Stimulated activated CD8-positive, alpha-beta memory T cell treated with anti-CD3 and anti-CD28 coated beads, Interleukin-2, amount 100 ng/mL, for 1 hour (primary cell): ENCODE measurements around the gene AOC2.
"Not testable (repeated sequence)": the region's sequence is repeated elsewhere in the genome, so short reads cannot be mapped to it uniquely, and the experiment has no call there.

ENCODE experiments used
- DNase-seq, 2 donors: peaks; one replicate each; pipeline ENCODE4 v3.0.0-alpha.2; 2020; ENCODE audit warnings: low read depth in 2 of 2

The AOC2 gene

DNA sequence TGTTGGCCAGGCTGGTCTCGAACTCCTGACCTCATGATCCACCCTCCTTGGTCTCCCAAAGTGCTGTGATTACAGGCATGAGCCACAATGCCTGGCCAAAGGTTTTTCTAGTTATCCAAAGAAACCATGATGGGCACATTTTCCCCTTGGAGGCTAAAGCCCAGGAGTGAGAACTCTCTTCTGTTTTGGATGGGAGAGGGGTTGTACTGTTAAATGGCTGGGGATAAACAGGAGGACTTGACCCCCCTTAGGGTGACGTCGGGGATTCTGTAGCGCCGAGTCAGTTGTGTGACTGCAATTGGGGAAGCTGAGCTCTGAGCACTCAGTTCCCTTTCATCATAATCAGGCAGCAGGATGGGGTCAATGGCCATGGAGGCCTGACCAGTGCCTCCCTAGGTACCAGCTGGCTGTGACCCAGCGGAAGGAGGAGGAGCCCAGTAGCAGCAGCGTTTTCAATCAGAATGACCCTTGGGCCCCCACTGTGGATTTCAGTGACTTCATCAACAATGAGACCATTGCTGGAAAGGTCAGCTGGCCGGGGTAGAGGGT is 10.7 kb downstream of the AOC2 start:
- no peak for DNase-seq

DNA sequence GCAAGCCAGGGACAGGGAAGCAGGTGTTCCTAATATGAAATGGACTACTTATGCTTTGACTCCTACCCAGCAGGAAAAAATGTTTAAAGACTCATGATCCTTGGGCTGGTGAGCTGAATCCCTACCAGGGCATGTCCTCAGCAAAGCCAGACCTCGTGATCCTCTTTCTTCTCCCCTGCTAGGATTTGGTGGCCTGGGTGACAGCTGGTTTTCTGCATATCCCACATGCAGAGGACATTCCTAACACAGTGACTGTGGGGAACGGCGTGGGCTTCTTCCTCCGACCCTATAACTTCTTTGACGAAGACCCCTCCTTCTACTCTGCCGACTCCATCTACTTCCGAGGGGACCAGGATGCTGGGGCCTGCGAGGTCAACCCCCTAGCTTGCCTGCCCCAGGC is 11.7 kb downstream of the AOC2 start:
- DNase-seq, result not testable (repeated sequence)

DNA sequence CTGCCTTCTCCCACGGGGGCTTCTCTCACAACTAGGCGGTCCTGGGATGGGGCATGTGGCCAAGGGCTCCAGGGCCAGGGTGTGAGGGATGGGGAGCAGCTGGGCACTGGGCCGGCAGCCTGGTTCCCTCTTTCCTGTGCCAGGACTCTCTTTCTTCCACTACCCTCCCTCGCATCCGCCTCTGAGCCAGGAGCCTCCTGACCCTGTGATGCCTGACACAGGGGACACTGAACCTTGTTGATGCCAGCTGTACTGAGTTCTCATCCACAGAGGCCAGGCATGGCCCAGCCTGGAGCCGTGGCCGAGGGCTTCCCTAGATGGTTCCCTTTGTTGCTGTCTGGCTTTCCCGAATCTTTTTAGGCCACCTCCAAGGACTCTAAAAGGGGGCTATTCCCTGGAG is 12.1 kb downstream of the AOC2 start:
- DNase-seq, result not testable (repeated sequence)

DNA sequence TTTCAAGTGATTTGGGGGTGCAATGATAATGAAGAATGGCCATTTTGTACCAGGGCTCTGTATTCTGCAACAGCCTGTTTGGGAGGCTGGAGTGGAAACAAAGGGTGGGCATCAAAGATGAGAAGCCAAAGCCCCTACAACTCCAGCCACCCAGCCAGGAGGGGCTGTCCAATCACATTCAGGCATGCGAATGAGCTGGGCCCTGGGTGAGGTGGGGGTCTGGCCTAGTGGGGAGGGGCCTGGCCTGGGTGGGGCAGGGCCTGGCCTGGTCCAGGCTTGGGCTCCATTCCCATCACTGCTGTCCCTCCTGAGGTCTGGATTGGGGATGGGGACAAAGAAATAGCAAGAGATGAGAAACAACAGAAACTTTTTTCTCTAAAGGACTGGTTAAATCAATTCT is 13.0 kb downstream of the AOC2 start:
- DNase-seq, result no peak

DNA sequence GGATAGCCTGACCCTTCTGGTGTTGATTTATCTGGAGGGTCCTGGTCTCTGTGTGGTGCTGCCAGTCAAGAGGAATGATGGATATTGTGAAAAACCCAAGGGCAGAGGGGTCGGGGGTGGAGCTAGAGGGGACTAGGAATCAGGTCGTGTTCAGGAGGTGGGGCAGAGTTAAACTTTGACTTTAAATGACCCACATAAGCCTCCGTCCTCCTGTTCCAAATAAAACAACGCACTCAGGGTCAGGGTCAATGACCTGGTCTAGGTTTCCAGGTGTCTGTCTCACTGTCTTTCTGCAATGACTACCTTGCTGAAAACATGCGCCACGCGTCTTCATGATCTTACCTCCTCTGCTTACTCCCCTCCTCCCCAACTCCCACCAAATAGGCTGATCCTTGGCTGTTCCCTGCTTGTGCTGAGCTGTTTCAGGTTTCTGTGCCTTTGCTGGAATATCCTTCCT is 21.3 kb downstream of the AOC2 start:
- no peak for DNase-seq

DNA sequence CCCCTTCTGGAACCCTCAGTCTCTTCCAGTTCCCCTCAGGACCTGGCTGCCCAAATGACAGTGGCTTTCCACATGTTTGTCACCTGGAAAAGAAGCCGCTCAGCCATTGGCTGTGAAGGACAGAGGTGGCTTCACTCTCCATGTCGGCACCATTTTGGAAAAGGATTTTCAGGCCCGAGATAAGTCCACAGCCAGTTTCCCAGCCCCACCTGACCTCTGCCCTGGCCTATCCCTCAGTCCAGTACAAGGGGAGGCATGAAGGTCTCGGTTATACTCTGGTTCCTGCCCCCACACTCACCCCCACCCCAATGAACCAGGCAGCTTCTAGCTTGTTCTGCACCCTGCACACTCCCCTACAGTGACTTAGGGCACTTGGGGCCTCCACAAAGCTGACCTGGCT is 21.8 kb downstream of the AOC2 start:
- DNase-seq, result no peak

DNA sequence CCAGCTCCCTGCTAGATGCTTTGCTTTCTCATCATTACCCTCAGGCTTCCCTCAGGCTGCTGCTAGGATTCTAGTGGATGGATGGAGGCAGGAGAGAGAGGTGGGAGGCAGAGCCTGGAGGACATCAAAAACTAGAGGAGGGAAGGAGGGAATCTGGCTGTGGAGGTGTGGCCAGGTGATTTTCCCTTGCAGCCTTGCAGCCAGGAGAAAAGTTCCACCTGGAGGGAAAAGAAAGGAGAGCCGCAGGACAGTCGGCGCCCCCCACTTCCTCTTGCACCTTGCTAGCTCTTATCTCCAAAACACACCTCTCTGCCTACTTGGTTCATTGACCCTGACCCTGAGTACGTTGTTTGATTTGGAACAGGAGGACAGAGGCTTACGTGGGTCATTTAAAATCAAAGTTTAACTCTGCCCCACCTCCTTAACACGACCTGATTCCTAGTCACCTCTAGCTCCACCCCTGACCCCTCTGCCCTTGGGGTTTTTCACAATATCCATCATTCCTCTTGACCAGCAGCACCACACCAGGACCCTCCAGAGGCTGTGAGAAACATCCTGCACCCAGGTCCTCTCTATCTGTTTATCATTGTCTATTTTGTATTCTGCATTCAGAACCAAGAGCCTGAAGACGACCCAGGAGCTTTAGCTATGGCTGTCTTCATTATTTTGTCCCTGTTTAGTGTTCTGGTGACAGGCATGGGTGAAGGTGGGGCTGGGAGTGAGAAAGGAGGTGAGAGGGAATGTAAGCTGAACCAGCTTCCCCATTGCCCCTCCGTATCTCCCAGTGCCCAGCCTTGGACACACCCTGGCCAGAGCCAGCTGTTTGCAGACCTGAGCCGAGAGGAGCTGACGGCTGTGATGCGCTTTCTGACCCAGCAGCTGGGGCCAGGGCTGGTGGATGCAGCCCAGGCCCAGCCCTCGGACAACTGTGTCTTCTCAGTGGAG is 22.5 kb downstream of the AOC2 start:
- DNase-seq, result no peak

DNA sequence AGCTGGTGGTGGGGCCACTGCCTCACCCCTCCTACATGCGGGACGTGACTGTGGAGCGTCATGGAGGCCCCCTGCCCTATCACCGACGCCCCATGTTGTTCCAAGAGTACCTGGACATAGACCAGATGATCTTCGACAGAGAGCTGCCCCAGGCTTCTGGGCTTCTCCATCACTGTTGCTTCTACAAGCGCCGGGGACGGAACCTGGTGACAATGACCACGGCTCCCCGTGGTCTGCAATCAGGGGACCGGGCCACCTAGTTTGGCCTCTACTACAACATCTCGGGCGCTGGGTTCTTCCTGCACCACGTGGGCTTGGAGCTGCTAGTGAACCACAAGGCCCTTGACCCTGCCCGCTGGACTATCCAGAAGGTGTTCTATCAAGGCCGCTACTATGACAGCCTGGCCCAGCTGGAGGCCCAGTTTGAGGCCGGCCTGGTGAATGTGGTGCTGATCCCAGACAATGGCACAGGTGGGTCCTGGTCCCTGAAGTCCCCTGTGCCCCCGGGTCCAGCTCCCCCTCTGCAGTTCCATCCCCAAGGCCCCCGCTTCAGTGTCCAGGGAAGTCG is 23.4 kb downstream of the AOC2 start:
- DNase-seq, result not testable (repeated sequence)

DNA sequence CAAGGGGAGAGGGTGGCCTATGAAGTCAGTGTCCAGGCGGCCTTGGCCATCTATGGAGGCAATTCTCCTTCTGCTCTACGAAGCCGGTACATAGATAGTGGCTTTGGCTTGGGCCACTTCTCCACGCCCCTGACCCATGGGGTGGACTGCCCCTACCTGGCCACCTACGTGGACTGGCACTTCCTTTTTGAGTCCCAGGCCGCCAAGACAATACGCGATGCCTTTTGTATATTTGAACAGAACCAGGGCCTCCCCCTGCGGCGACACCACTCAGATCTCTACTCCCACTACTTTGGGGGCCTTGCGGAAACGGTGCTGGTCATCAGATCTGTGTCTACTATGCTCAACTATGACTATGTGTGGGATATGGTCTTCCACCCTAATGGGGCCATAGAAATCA is 24.0 kb downstream of the AOC2 start:
- no peak for DNase-seq

DNA sequence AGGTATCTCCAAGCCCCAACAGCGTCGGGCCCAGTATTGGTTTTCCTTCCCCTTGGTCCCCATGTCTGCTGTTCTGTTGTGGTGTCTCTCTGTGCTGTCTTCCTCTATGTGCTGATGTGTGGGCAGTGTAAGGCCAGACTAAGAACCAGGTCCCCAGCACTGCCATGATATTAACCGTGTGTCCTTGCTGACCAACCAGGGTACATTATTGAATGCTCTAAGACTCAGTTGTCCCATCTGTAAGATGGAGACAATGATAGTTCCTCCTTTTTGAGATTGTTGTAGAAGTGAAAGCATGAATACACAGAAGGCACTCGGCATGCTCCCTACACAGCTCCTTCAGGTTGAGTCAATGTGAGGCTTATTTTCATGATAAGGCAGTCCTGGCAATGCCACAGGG is 27.3 kb downstream of the AOC2 start:
- DNase-seq, result no peak

DNA sequence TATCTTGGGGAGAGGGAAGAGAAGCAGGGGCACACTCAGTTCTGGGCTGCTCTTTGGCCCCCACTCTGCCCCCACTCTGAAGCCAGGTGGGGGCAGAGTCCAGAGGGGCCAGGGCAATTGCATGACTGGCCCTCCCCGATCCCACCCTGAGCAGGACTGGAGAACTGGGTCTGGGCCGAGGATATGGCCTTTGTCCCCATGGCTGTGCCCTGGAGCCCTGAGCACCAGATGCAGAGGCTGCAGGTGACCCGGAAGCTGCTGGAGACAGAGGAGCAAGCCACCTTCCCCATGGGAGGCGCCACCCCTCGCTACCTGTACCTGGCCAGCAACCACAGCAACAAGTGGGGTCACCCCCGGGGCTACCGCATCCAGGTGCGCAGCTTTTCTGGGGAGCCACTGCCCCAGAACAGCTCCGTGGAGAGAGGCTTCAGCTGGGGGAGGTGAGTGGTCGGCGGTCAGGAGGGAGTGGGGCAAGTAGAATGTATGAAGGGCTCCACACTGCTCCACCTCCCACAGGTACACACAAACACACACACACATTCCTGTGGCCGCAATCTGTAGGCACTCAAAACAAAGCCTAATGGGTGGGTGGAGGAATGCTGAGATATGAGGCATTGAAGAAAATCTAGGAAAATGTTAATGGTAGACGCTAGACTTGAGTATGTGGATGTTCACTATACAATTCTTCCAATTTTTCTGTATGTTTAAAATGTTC is 28.0 kb downstream of the AOC2 start:
- no peak for DNase-seq

DNA sequence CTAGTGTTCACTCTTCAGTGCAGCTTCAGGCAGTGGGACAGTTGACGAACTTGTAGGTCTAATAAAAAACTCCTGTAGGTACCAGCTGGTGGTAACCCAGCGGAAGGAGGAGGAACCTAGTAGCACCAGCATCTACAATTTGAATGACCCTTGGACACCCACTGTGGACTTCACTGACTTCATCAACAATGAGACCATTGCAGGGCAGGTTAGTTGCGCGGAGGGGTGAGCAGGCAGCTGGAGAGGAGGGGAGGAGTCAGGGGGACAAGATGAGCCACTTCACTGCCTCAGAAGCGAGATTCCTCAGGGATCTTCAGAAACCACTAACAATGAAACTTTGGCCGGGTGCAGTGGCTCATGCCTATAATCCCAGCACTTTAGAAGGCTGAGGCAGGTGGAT is 28.9 kb downstream of the AOC2 start:
- DNase-seq, result no peak

DNA sequence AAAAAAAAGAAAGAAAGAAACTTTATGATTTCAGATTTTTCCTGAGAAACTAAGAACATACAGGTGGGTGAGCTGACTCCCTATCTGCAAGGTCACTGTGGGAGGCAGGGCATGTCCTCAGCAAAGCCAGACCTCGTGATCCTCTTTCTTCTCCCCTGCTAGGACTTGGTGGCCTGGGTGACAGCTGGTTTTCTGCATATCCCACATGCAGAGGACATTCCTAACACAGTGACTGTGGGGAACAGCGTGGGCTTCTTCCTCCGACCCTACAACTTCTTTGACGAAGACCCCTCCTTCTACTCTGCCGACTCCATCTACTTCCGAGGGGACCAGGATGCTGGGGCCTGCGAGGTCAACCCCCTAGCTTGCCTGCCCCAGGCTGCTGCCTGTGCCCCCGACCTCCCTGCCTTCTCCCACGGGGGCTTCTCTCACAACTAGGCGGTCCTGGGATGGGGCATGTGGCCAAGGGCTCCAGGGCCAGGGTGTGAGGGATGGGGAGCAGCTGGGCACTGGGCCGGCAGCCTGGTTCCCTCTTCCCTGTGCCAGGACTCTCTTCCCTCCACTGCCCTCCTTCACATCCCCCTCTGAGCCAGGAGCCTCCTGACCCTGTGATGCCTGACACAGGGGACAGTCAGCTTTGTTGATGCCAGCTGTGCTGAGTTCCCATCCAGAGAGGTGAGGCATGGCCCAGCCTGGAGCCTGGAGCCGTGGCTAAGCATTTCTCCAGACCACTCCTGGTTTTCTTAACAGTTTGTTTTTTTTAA is 29.7 kb downstream of the AOC2 start:
- not testable (repeated sequence) for DNase-seq

DNA sequence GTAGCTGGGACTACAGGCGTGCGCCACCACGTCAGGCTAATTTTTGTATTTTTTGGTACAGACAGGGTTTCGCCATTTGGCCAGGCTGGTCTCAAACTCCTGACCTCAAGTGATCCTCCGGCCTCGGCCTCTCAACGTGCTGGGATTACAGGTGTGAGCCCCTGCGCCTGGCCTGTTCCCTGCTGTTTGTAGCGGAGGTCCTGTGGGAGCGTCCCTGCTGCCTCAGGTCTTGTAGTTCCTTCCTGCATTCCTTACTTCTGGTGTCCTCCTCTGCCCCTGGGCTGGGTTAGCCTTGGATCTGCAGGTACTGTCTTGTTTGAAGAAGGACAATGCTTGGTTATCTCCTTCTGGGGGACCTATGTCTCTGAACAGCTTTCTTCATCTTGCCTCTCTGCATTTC is 32.7 kb downstream of the AOC2 start:
- DNase-seq, result no peak

DNA sequence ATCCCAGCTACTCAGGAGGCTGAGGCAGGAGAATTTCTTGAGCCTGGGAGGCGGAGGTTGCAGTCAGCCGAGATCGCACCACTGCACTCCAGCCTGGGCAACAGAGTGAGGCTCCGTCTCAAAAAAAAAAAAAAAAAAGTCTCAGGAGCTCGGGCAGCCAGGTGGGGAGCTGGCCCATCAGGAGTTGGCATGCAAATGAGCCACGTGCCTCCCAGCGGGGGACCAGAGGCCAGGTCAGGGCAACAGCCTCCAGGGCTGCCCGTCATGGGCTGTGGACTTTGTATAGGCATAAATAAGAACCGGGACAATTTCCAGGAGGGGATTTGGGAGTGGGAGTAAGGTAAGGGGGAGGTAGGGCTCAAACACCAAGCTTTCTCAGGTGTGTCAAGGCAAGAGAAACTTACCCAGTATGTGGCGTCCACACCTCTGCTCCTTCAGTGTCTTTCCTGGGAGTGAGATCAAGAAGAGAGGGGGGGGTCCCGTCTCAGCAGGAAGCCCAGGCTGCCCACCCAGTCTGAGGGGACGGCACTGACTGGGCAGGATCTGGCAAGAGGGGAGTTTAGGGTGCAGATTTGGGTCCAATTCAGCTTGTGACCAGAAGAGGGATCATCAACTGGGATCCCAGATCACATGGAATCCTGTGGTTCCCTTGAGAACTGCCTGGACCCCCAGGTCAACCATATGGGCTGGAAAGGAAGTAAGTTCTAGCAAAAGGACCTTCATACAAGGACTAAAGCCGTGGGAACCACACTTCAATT is 33.9 kb downstream of the AOC2 start:
- no peak for DNase-seq

DNA sequence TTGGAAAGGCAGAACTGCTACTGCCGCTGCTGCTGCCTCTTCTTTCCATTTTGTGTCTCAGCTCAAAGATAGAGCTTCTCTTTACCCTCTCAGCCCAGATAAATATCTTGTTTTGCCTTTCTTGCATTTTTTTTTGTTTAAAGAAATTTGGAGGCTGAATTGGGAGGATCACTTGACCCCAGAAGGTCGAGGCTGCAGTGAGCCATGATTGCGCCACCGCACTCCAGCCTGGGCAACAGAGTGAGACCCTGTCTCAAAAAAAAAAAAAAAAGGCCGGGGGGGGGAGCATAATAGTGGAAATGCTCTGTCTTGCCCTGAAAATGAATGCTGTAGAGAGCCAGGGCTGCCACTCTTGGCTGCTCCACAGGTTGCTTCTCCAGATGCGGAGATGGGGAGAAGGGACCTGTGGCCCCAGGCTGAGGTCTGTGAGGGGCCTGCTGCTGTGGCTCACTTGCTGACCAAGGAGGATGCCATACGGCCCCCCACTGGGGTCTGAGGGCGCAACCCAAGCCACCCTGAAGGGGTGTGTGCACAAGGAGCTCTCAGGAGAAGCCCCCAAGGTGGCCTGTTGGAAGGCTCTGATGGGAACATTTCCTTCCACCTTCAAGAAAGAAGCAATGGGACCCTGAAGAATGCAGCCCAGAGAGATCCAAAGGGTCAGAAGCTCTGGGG is 34.7 kb downstream of the AOC2 start:
- no peak for DNase-seq

DNA sequence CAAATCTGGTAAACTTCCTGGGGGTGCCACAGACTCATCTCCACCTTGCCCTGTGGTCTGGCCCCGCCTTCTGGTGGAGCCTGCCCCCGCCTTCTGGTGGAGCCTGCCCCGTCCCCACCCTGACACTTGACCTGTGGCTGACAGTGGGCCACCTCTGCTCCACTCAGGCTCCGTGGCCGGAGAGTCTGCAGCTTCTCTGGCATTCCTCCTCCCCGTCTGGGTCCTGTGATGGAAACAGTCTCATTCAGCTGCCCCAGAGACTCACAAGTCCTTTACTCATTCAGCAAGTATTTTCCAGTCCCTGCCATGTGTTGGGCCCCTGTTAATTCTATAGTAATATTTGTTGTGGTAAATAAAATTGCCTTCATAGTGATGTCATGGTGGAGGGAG is 35.2 kb downstream of the AOC2 start:
- DNase-seq, result no peak

DNA sequence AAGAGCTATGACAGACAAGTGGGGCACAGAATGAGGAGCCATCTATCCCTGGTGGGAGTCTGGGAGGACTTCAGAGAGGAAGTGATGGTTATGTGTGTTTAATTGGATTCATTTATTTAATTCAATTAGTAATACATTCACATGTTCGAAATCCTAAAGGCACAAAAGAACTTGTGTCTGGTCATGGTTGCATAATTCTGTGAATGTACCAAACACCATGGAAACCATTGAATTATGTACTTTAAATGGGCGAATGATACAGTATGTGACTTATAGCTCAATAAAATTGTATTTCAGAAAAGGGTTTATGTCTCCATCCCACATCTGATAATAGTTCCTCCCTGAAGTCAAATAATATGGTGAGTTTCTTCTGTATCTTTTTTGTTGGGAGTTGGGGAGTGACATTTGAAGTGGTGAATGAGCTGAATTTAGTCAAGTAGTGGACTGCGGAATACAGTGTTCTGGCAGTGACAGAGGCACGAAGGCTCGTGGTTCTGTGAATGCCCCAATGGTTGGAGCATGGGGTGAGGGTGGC is 36.5 kb downstream of the AOC2 start:
- DNase-seq, result no peak

DNA sequence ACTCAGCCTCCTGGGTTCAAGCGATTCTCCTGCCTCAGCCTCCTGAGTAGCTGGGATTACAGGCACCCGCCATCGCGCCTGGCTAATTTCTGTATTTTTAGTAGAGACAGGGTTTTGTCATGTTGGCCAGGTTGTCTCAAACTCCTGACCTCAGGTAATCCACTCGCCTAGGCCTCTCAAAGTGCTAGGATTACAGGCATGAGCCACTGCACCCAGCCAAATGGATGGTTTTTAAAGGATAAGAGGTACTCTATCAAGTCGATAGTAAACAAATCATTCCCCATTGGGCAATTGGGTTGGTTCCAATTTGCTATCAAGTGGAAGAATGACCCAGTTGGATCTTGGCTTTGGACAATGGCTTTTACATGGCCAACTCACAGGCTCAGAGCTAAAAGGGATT is 37.3 kb downstream of the AOC2 start:
- not testable (repeated sequence) for DNase-seq

DNA sequence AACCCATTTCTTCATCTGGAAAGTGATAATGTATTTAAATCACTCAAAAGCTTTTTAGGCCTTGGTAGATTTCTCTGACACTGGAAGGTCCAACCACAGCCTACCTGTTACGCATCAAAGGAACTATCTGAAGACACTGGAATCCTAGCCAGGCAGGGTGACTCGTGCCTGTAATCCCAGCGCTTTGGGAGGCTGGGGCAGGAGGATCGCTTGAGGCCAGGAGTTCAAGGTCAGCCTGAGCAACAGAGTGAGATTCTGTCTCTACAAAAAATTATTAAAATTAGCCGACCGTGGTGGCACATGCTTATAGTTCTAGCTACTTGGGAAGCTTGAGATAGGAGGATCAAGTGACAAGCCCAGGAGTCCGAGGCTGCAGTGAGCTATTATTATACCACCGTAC is 37.8 kb downstream of the AOC2 start:
- no peak for DNase-seq
